Activated T-helper 17 cell treated with anti-CD3 and anti-CD28 coated beads, Interleukin-2, amount 50 U/mL, for 72 hours (primary cell): ENCODE measurements around the gene THEMIS2. TPM values are rescaled to one million over a fixed set of nuclear protein-coding genes. Genes with fewer than 3 reads are reported as not detected.

Source experiments
- ATAC-seq: fragments of 150-1000 bp; cut with Tn5 transposase; replicated peaks from 2 replicates; pipeline ENCODE4 v1.10.0; 2021; ENCODE audit warnings: mild to moderate bottlenecking, moderate library complexity
- H3K27ac Mint-ChIP-seq: one replicate; pipeline ENCODE4 v1.8.0; 2022; ENCODE audit warnings: mixed read lengths
- H3K27me3 Mint-ChIP-seq: one replicate; pipeline ENCODE4 v1.8.0; 2022; ENCODE audit warnings: mixed read lengths
- H3K36me3 Mint-ChIP-seq: one replicate; pipeline ENCODE4 v1.8.0; 2022; ENCODE audit warnings: low read depth, mild to moderate bottlenecking, mixed read lengths
- H3K4me1 Mint-ChIP-seq: one replicate; pipeline ENCODE4 v1.8.0; 2022; ENCODE audit warnings: mixed read lengths
- H3K4me3 Mint-ChIP-seq: one replicate; pipeline ENCODE4 v1.8.0; 2022; ENCODE audit warnings: mild to moderate bottlenecking, mixed read lengths
- H3K9me3 Mint-ChIP-seq: one replicate; pipeline ENCODE4 v1.8.0; 2022; ENCODE audit warnings: mixed read lengths
- total RNA-seq, 2 donors: library from RNA; stranded (reverse); gene quantifications; one replicate each; pipeline ENCODE4 v1.2.3, GENCODE V29; 2022

THEMIS2 gene
- total RNA-seq, 2 donors from 2014 or later = 32.0 to 62.8 TPM

GRCh38 chr1:27935721-27936120 lies 63.4 kb downstream of the THEMIS2 start:
- Mint-ChIP-seq H3K36me3 (no peaks in the 10 kb centered on the region), H3K27ac (peak overlapping the region; percentile 65), H3K27me3 (peaks cover 13% of the 10 kb centered on the region), H3K9me3 (no peaks in the 10 kb centered on the region), H3K4me3 (peak overlapping the region; percentile 49), H3K4me1 (peaks cover 9% of the 10 kb centered on the region)
- ATAC-seq = no peak

Other genes with a start within 250 kb of the THEMIS2 start
- gene FGR, start 237.4 kb upstream of the THEMIS2 start, total RNA-seq = 1 to 10 TPM in 1 of 2 donors, not detected in 1; 1.2 TPM
- 10 to 100 TPM; 32.3 to 43.7 TPM for gene IFI6, start 200.4 kb upstream of the THEMIS2 start, total RNA-seq
- gene FAM76A, start 146.6 kb upstream of the THEMIS2 start, total RNA-seq = 1 to 10 TPM; 6.4 to 8.4 TPM
- 10 to 100 TPM; 39.1 to 50.7 TPM for gene STX12, start 99.3 kb upstream of the THEMIS2 start, total RNA-seq
- 10 to 100 TPM; 41.0 to 57.9 TPM for gene PPP1R8, start 41.8 kb upstream of the THEMIS2 start, total RNA-seq
- 10 to 100 TPM; 88.9 to 98.6 TPM for gene RPA2, start 42.0 kb downstream of the THEMIS2 start, total RNA-seq
- under 1 TPM; 0.28 to 0.45 TPM for gene SMPDL3B, start 62.5 kb downstream of the THEMIS2 start, total RNA-seq
- 10 to 100 TPM in 1 of 2 donors, 1 to 10 TPM in 1; 8.4 to 12.2 TPM for gene XKR8, start 87.4 kb downstream of the THEMIS2 start, total RNA-seq
- 10 to 100 TPM; 33.7 to 40.8 TPM for gene EYA3, start 216.1 kb downstream of the THEMIS2 start, total RNA-seq